Measurements from ENCODE around the gene KLHL11.
"Not testable (repeated sequence)": the region's sequence is repeated elsewhere in the genome, so short reads cannot be mapped to it uniquely, and the experiment has no call there.

The KLHL11 gene

GRCh38 chr17:41888332-41888965, 23.2 kb upstream of the KLHL11 start:
- no peak for DNase-seq (ENCODE audit: low read depth)

- DNase-seq (ENCODE audit: low read depth), result no peak
These were observed 20.5 kb upstream of the KLHL11 start for GRCh38 chr17:41885733-41886132.

GRCh38 chr17:41882756-41883155, 17.5 kb upstream of the KLHL11 start:
- DNase-seq (ENCODE audit: low read depth), result no peak

- DNase-seq (ENCODE audit: low read depth), result no peak
These were observed 14.9 kb upstream of the KLHL11 start for GRCh38 chr17:41880130-41880529.

DNA sequence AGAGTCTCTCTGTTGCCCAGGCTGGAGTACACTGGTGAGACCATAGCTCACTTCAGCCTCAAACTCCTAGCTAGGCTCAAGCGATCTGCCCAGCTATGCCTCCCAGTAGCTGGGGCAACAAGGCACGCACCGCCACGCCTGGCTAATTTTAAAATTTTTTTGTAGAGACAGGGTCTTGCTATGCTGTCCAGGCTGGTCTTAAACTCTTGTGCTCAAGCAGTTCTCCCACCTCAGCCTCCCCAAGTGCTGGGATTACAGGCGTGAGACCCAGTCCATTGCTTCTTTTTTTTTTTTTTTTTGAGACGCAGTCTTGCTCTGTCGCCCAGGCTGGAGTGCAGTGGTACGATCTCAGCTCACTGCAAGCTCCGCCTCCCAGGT, 9.1 kb upstream of the KLHL11 start:
- not testable (repeated sequence) for DNase-seq (ENCODE audit: low read depth)

DNA sequence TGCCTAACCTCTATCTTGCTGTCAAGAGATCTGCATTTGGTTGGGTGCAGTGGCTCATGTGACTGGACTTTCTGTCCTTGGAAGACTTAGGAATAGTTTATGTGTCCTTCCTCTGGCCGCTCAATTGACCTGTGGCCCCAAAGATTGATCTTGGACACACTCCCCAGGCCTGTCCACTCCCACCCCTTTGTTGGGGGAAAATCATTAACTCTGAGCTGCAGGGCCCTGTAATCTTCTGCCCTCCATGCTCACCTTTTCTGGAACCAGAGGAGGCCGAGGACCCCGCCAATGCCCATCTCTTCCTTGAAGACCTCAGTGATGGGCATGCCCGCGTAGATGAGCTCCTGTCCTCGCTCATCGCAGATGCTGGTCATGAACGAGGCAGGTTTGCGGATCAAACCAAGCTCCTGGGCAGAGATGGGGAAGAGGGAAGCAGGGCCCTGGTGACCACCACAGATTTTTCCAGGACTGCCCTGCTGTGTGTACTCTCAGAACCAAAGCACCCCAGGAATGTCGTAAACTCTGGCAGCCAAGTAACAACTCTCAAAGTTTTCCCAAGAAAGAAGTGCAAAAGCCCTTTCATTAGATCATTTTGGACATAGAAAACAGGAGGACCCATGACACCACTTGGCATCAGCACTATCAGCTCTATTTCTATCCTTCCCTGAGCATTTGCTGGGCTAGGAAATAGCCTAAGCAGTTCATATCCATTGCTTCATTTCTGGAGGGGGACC, 8.5 kb upstream of the KLHL11 start:
- DNase-seq (ENCODE audit: low read depth), result no peak

DNA sequence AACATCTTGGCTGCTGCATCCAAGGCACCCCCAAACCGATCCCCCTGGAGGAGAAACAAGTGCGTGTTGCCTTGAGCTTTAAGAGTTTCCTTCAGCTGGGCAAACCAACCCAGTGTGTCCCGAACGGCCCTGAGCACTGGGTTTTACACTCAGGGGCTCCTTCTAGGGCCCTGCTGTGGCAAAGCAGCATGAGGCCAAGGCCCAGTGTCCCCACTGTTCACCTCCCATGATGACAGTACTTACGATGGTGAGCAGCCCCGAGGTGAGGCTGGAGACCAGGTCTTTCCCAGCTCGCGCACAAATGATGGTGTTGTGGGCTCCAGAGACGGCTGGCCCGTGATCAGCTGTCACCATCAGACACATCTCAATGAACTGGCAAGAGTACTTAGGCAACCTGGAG, 6.6 kb upstream of the KLHL11 start:
- DNase-seq (ENCODE audit: low read depth), result no peak

DNA sequence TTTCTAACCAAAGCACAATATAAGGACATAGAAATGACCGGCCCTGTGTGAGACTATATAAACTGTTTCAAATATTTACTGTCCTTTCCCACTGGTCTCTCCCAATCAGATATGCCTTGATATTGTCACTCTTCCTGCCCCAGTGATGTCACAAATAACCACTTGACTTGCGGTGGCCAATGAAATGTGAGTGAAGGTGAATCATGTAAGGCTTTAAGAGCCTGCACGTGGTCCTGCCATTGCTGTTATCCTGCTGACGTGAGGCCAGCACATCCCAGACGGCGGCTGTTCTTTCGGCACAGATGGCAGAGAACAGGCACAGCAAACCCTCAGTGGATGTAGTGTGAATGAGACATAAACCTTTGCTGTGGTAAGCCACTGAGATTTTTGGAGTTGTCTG, 5.4 kb upstream of the KLHL11 start:
- DNase-seq (ENCODE audit: low read depth), result no peak

DNA sequence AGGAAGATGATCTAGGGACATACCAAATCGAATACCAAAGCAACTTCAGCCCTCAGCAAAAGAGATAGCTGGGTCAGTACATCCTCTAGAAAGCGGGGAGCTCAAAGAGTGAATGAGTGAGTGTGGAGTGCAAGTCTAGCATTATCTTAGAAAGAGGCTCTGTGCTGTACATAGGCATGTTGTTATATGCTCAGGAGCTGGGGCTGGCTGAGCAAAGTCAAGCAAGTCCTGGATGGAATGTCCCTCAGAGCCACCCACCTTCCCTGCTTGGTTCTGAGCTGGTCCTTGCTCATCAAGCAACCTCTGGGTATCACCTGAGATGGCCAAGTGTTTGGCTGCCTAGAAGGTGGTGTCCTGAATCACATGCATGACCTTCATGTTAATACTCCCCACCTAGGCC, 4.9 kb upstream of the KLHL11 start:
- no peak for DNase-seq (ENCODE audit: low read depth)

- no peak for DNase-seq (ENCODE audit: low read depth)
These were observed 4.2 kb upstream of the KLHL11 start for GRCh38 chr17:41869426-41869825.

DNA sequence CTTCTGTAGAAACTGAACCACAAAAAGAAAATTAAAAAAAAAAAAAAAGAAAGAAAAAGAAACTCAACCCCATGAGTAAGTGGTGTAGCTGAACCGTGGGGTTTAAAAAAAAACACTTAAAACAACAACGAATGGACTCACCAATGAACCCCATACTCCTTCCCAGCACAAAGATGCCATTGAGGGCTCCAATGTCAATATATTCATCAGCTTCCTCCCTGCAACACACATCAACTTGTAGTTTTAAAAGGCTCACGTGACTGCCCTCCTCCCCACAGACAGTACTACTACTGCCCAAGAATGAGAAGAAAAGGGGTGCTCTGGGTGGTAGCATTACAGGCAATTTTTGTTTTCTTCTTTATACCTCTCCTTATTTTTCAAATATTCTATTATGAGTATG, 3.3 kb upstream of the KLHL11 start:
- DNase-seq (ENCODE audit: low read depth), result no peak

GRCh38 chr17:41865596-41865893, 322 bp upstream of the KLHL11 start:
- no peak for DNase-seq (ENCODE audit: low read depth)

DNA sequence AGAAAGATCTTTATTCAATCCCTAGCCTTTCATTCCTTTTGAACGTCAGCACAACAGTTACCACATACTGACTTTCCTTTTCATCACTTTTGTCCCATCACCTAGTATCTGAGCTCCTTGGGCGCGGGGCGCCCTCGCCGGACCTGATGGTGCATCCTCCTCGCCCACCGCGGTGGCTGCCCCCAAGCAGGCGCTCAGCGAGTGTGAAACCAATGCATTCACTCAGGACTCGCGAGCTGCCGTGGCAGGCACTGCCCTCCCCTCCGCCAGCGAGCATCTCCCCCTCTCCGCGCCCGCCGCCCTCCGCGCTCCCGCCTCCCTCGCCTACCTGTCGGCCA, 756 bp downstream of the KLHL11 start:
- DNase-seq (ENCODE audit: low read depth), result no peak

GRCh38 chr17:41863074-41863848, 2.0 kb downstream of the KLHL11 start:
- DNase-seq (ENCODE audit: low read depth), result no peak

DNA sequence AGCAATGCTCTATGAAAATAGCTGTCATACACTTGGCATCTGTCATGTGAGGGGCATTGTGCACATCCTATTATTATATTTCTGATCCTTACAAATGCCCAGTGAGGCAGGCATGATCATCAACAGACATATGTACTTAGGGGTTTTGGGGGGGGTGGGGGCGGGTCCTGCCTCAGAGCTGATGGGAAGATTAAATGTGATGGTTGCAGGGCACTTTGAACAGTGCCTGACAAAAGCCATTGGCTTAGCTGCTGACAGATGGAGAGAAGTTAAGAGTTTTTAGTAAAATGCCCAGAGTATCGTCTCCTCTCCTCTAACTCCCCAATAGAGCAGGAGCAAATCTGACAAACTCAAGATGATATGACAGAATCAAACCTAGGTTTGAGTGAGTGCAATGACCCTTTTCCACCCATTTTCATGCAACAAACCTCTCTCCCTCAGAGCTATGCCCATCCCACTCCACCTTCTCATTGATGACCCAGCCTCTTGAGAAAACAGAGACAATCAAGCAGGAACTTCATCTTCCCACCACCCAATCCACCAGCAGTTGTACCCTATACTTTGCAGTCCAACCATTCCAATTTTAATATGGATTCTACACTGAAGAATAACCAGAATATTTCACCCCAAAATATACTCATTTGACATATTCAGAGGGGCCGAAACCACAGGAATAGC, 4.8 kb downstream of the KLHL11 start:
- DNase-seq (ENCODE audit: low read depth), result no peak

DNA sequence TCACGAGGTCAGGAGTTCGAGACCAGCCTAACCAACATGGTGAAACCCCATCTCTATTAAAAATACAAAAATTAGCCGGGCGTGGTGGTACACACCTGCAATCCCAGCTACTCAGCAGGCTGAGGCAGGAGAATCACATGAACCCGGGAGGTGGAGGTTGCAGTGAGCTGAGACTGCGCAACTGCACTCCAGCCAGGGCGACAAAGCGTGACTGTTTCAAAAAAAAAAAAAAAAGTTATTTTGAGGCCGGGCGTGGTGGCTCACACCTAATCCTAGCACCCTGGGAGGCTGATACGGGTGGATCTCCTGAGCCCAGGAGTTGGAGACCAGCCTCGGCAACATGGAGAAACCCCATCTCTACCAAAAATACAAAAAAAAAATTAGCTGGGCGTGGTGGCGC, 13.8 kb downstream of the KLHL11 start:
- not testable (repeated sequence) for DNase-seq (ENCODE audit: low read depth)

- no peak for DNase-seq (ENCODE audit: low read depth)
These were observed 15.8 kb downstream of the KLHL11 start for GRCh38 chr17:41849251-41849990.

DNA sequence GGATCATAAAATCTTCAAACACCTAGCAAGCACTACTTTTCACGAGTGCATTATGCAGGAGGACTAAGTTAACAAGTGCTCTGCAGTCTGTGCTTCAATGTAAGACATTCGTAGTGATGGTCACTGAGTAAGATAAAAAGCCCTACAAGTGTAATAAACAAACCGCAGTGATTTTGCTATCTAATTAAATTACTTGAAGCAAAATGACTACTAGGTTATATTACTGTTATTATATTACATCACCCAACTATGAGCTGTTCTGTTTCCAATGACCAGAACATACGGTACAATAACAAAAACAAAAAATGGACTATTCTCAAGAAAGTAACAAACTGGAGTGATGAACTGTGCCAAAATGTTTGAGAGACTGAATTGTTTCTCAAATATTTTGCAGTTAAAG, 16.4 kb downstream of the KLHL11 start:
- DNase-seq (ENCODE audit: low read depth), result peak; percentile 9

GRCh38 chr17:41844971-41845370, 20.3 kb downstream of the KLHL11 start:
- no peak for DNase-seq (ENCODE audit: low read depth)

GRCh38 chr17:41840781-41841180, 24.4 kb downstream of the KLHL11 start:
- DNase-seq (ENCODE audit: low read depth), result not testable (repeated sequence)

DNA sequence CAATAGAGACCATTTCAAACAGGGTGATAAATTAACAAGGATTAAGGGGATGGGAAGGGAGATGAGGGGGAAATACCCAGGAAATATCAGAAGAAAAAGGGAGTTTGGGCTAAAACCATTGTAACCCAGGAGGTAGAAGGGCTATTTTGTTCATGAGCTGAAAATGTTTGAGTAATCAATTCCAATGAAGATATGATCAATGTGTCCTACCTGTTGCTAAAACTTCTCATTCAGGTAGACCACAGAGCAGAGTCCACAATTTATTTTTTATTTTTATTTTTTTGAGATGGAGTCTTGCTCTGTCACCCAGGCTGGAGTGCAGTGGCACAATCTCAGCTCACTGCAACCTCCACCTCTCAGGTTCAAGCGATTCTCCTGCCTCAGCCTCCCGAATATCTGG, 25.8 kb downstream of the KLHL11 start:
- DNase-seq (ENCODE audit: low read depth), result not testable (repeated sequence)
